ENCODE measurements around the gene AOC2.

AOC2 gene

GRCh38 chr17:42852351-42852750 lies 8.0 kb downstream of the AOC2 start:
- no peak for TF ChIP-seq REST (IDR thresholded peaks at IDR 0.05; ENCODE audit: insufficient replicate concordance, low read depth)
- TF ChIP-seq CTCF (IDR thresholded peaks at IDR 0.05; ENCODE audit: insufficient read depth, low read length): no peak
- no peak for TF ChIP-seq GABPA (IDR thresholded peaks at IDR 0.05; ENCODE audit: low read depth)
- no peak for TF ChIP-seq POLR2AphosphoS5 (IDR thresholded peaks at IDR 0.05; ENCODE audit: low read depth)
- TF ChIP-seq SPI1 (IDR thresholded peaks at IDR 0.05; ENCODE audit: borderline replicate concordance, low read depth): no peak

GRCh38 chr17:42853004-42853403 lies 8.6 kb downstream of the AOC2 start:
- no peak for DNase-seq (ENCODE audit: low read depth in 1 of 2, low spot score in 1 of 2)
- Histone ChIP-seq H3K4me3 (replicated peaks; ENCODE audit: insufficient read depth, low read length) (no peak overlapping the region), H3K27ac (replicated peaks) (no peak overlapping the region), H3K27me3 (ENCODE audit: insufficient read depth, poor library complexity, severe bottlenecking) (no peaks in the 10 kb centered on the region)
- TF ChIP-seq REST (IDR thresholded peaks at IDR 0.05; ENCODE audit: insufficient replicate concordance, low read depth) (no peak), GABPA (IDR thresholded peaks at IDR 0.05; ENCODE audit: low read depth) (no peak), POLR2AphosphoS5 (IDR thresholded peaks at IDR 0.05; ENCODE audit: low read depth) (no peak), CTCF (IDR thresholded peaks at IDR 0.05; ENCODE audit: insufficient read depth, low read length) (no peak), SPI1 (IDR thresholded peaks at IDR 0.05; ENCODE audit: borderline replicate concordance, low read depth) (no peak; the same call in 1 of the 2 replicates)

More at GRCh38 chr17:42852351-42852750, 8.0 kb downstream of the AOC2 start:
- Histone ChIP-seq H3K27me3 (ENCODE audit: insufficient read depth, poor library complexity, severe bottlenecking) (no peaks in the 10 kb centered on the region), H3K27ac (replicated peaks) (no peak overlapping the region), H3K4me3 (replicated peaks; ENCODE audit: insufficient read depth, low read length) (no peak overlapping the region)
- DNase-seq (ENCODE audit: low read depth in 1 of 2, low spot score in 1 of 2): no peak

GRCh38 chr17:42853597-42853967 lies 9.2 kb downstream of the AOC2 start:
- no peak for TF ChIP-seq CTCF (IDR thresholded peaks at IDR 0.05; ENCODE audit: insufficient read depth, low read length)
- TF ChIP-seq GABPA (IDR thresholded peaks at IDR 0.05; ENCODE audit: low read depth): no peak
- no peak for TF ChIP-seq POLR2AphosphoS5 (IDR thresholded peaks at IDR 0.05; ENCODE audit: low read depth)
- TF ChIP-seq SPI1 (IDR thresholded peaks at IDR 0.05; ENCODE audit: borderline replicate concordance, low read depth): no peak
- no peak for TF ChIP-seq REST (IDR thresholded peaks at IDR 0.05; ENCODE audit: insufficient replicate concordance, low read depth)
- no peak overlapping the region for H3K27ac ChIP-seq (replicated peaks)
- H3K4me3 ChIP-seq (replicated peaks; ENCODE audit: insufficient read depth, low read length): no peak overlapping the region
- DNase-seq (ENCODE audit: low read depth in 1 of 2, low spot score in 1 of 2): no peak
- no peaks in the 10 kb centered on the region for H3K27me3 ChIP-seq (ENCODE audit: insufficient read depth, poor library complexity, severe bottlenecking)

All from HL-60 (cell line).